Stomach smooth muscle (tissue), 2 donors: ENCODE data around the gene CDH18.

ENCODE experiments used
- H3K27ac ChIP-seq: one replicate; pipeline ENCODE4 v1.7.0; 2013; ENCODE audit warnings: mild to moderate bottlenecking, low read length, inconsistent platforms
- H3K27me3 ChIP-seq, 2 donors: one replicate each; pipeline ENCODE4 v1.7.0; 2013; ENCODE audit warnings: low read length in 2 of 2; ENCODE audit not compliant: insufficient read depth in 2 of 2, control insufficient read depth in 1 of 2
- H3K36me3 ChIP-seq, 2 donors: one replicate each; pipeline ENCODE4 v1.7.0; 2013; ENCODE audit warnings: low read length in 2 of 2; ENCODE audit not compliant: control insufficient read depth in 2 of 2, insufficient read depth in 2 of 2
- H3K4me1 ChIP-seq: one replicate; pipeline ENCODE4 v1.7.0; 2013; ENCODE audit warnings: low read length; ENCODE audit not compliant: control insufficient read depth, insufficient read depth
- H3K4me3 ChIP-seq, 2 donors: one replicate each; pipeline ENCODE4 v1.7.0; 2013; ENCODE audit warnings: low read length in 2 of 2
- H3K9ac ChIP-seq, 2 donors: one replicate each; pipeline ENCODE4 v1.7.0; 2013; ENCODE audit warnings: low read length in 2 of 2, mild to moderate bottlenecking in 1 of 2
- H3K9me3 ChIP-seq, 2 donors: one replicate each; pipeline ENCODE4 v1.7.0; 2013; ENCODE audit warnings: low read length in 2 of 2; ENCODE audit not compliant: control insufficient read depth in 2 of 2
- donor health status: healthy.
- donor health status: Pancreatic carcinoma.

CDH18 gene

GRCh38 chr5:19492861-19493260 lies 495.1 kb downstream of the CDH18 start:
- Histone ChIP-seq H3K27me3 (no peaks in the 10 kb centered on the region), H3K9me3 (no peaks in the 10 kb centered on the region), H3K36me3 (no peaks in the 10 kb centered on the region), H3K9ac (no peak overlapping the region), H3K27ac (no peak overlapping the region), H3K4me1 (no peaks in the 10 kb centered on the region), H3K4me3 (no peak overlapping the region)

GRCh38 chr5:19488786-19489185 lies 499.2 kb downstream of the CDH18 start:
- H3K27me3 ChIP-seq = no peaks in the 10 kb centered on the region
- no peak overlapping the region for H3K4me3 ChIP-seq
- H3K9me3 ChIP-seq = no peaks in the 10 kb centered on the region
- H3K4me1 ChIP-seq = no peaks in the 10 kb centered on the region
- no peaks in the 10 kb centered on the region for H3K36me3 ChIP-seq
- no peak overlapping the region for H3K27ac ChIP-seq
- no peak overlapping the region for H3K9ac ChIP-seq

- no peaks in the 10 kb centered on the region for H3K4me1 ChIP-seq
- no peak overlapping the region for H3K4me3 ChIP-seq
- no peak overlapping the region for H3K9ac ChIP-seq
- no peaks in the 10 kb centered on the region for H3K36me3 ChIP-seq
- H3K27ac ChIP-seq = no peak overlapping the region
- no peaks in the 10 kb centered on the region for H3K27me3 ChIP-seq
- H3K9me3 ChIP-seq = no peaks in the 10 kb centered on the region
These were observed 500.5 kb downstream of the CDH18 start for GRCh38 chr5:19487480-19487879.

- Histone ChIP-seq H3K9ac (no peak overlapping the region), H3K4me3 (no peak overlapping the region), H3K4me1 (no peaks in the 10 kb centered on the region), H3K27me3 (no peaks in the 10 kb centered on the region), H3K27ac (no peak overlapping the region), H3K36me3 (no peaks in the 10 kb centered on the region), H3K9me3 (no peaks in the 10 kb centered on the region)
These were observed 508.4 kb downstream of the CDH18 start for GRCh38 chr5:19479562-19479961.

- H3K27ac ChIP-seq = no peak overlapping the region
- H3K9ac ChIP-seq = no peak overlapping the region
- H3K9me3 ChIP-seq = no peaks in the 10 kb centered on the region
- H3K36me3 ChIP-seq = no peaks in the 10 kb centered on the region
- no peaks in the 10 kb centered on the region for H3K27me3 ChIP-seq
- no peaks in the 10 kb centered on the region for H3K4me1 ChIP-seq
- H3K4me3 ChIP-seq = no peak overlapping the region
These were observed 526.0 kb downstream of the CDH18 start for GRCh38 chr5:19462019-19462418.

GRCh38 chr5:19424506-19424905 lies 563.5 kb downstream of the CDH18 start:
- Histone ChIP-seq H3K4me3 (no peak overlapping the region), H3K36me3 (no peaks in the 10 kb centered on the region), H3K9me3 (peaks cover 0 to 2% of the 10 kb centered on the region in 2 donors), H3K9ac (no peak overlapping the region), H3K4me1 (no peaks in the 10 kb centered on the region), H3K27ac (no peak overlapping the region), H3K27me3 (no peaks in the 10 kb centered on the region)
